ENCODE results near the gene OPA3. TPM values are rescaled to one million over a fixed set of nuclear protein-coding genes. Genes with fewer than 3 reads are reported as not detected.
A peak's percentile ranks its signal among the peaks of the same experiment; 100 is the strongest.

The OPA3 gene
- total RNA-seq, 1 donor from 2014 or later = 3.7 TPM

GRCh38 chr19:45524575-45525129 is 60.0 kb downstream of the OPA3 start:
- no peak overlapping the region for H3K4me2 ChIP-seq
- Mint-ChIP-seq H3K27ac (no peak overlapping the region), H3K9me3 (no peaks in the 10 kb centered on the region), H3K27me3 (ENCODE audit: insufficient read depth, low read depth) (peaks cover 10% of the 10 kb centered on the region), H3K4me1 (peaks cover 14% of the 10 kb centered on the region), H3K36me3 (peaks cover 16% of the 10 kb centered on the region), H3K4me3 (no peak overlapping the region)
- no peak overlapping the region for H3K9ac ChIP-seq
- peaks cover 7% of the 10 kb centered on the region for H3K4me1 ChIP-seq
- H3K4me3 ChIP-seq = no peak overlapping the region
- H3K27ac ChIP-seq = no peak overlapping the region
- no peaks in the 10 kb centered on the region for H3K36me3 ChIP-seq
- H2AFZ ChIP-seq (replicated peaks) = no peak overlapping the region
- peaks cover 5% of the 10 kb centered on the region for H4K20me1 ChIP-seq (ENCODE audit: low read depth)
- peaks cover 40% of the 10 kb centered on the region for H3F3A ChIP-seq (ENCODE audit: low read depth)
- H3K79me2 ChIP-seq (ENCODE audit: low read depth) = no peaks in the 10 kb centered on the region
- H3K27me3 ChIP-seq = peaks cover 4% of the 10 kb centered on the region
- TF ChIP-seq EZH2phosphoT487 (IDR thresholded peaks at IDR 0.05) = no peak
- TF ChIP-seq CTCF (IDR thresholded peaks at IDR 0.05) = no peak
- no peak for TF ChIP-seq EZH2 (IDR thresholded peaks at IDR 0.05)
- no peaks in the 10 kb centered on the region for H3K9me3 ChIP-seq (ENCODE audit: low read depth)
- no peak for DNase-seq (ENCODE audit: low spot score)

GRCh38 chr19:45523642-45524256 is 60.9 kb downstream of the OPA3 start:
- Mint-ChIP-seq H3K4me1 (peaks cover 10% of the 10 kb centered on the region), H3K36me3 (peaks cover 16% of the 10 kb centered on the region), H3K27me3 (ENCODE audit: insufficient read depth, low read depth) (peaks cover 10% of the 10 kb centered on the region), H3K27ac (peak overlapping the region; percentile 17), H3K4me3 (peak overlapping the region; percentile 64), H3K9me3 (no peaks in the 10 kb centered on the region)
- no peak overlapping the region for H3K4me3 ChIP-seq
- peaks cover 5% of the 10 kb centered on the region for H4K20me1 ChIP-seq (ENCODE audit: low read depth)
- no peaks in the 10 kb centered on the region for H3K4me1 ChIP-seq
- H3K79me2 ChIP-seq (ENCODE audit: low read depth) = no peaks in the 10 kb centered on the region
- H3K9me3 ChIP-seq (ENCODE audit: low read depth) = no peaks in the 10 kb centered on the region
- H3K27ac ChIP-seq = no peak overlapping the region
- H3K36me3 ChIP-seq = no peaks in the 10 kb centered on the region
- H3K27me3 ChIP-seq = no peaks in the 10 kb centered on the region
- peaks cover 31% of the 10 kb centered on the region for H3F3A ChIP-seq (ENCODE audit: low read depth)
- peak; percentile 93 for DNase-seq (ENCODE audit: low spot score)
- H2AFZ ChIP-seq (replicated peaks) = no peak overlapping the region
- TF ChIP-seq EZH2 (IDR thresholded peaks at IDR 0.05) = no peak
- TF ChIP-seq CTCF (IDR thresholded peaks at IDR 0.05) = peak; percentile 83
- TF ChIP-seq EZH2phosphoT487 (IDR thresholded peaks at IDR 0.05) = no peak
- no peak overlapping the region for H3K4me2 ChIP-seq
- H3K9ac ChIP-seq = no peak overlapping the region

- H3K4me1 ChIP-seq = no peaks in the 10 kb centered on the region
- H3K9me3 Mint-ChIP-seq = no peaks in the 10 kb centered on the region
- no peak overlapping the region for H3K4me3 ChIP-seq
- H2AFZ ChIP-seq (replicated peaks) = no peak overlapping the region
- H3F3A ChIP-seq (ENCODE audit: low read depth) = peaks cover 18% of the 10 kb centered on the region
- H3K9me3 ChIP-seq (ENCODE audit: low read depth) = no peaks in the 10 kb centered on the region
- no peak overlapping the region for H3K4me3 Mint-ChIP-seq
- no peaks in the 10 kb centered on the region for H3K36me3 ChIP-seq
- H3K79me2 ChIP-seq (ENCODE audit: low read depth) = no peaks in the 10 kb centered on the region
- DNase-seq (ENCODE audit: low spot score) = no peak
- H4K20me1 ChIP-seq (ENCODE audit: low read depth) = peaks cover 10% of the 10 kb centered on the region
- no peaks in the 10 kb centered on the region for H3K4me1 Mint-ChIP-seq
- no peak for TF ChIP-seq EZH2 (IDR thresholded peaks at IDR 0.05)
- TF ChIP-seq CTCF (IDR thresholded peaks at IDR 0.05) = no peak
- no peak for TF ChIP-seq EZH2phosphoT487 (IDR thresholded peaks at IDR 0.05)
- H3K4me2 ChIP-seq = no peak overlapping the region
- no peak overlapping the region for H3K27ac Mint-ChIP-seq
- H3K27ac ChIP-seq = no peak overlapping the region
- H3K36me3 Mint-ChIP-seq = peaks cover 14% of the 10 kb centered on the region
- no peak overlapping the region for H3K9ac ChIP-seq
- peaks cover 2% of the 10 kb centered on the region for H3K27me3 Mint-ChIP-seq (ENCODE audit: insufficient read depth, low read depth)
- no peaks in the 10 kb centered on the region for H3K27me3 ChIP-seq
These were observed 62.3 kb downstream of the OPA3 start for GRCh38 chr19:45522010-45522941.
